Measurements from ENCODE around the gene TOMM20L. TPM values are rescaled to one million over a fixed set of nuclear protein-coding genes. Genes with fewer than 3 reads are reported as not detected.
A peak's percentile ranks its signal among the peaks of the same experiment; 100 is the strongest.

The TOMM20L gene
- total RNA-seq, 2 experiments from 2014 or later, result not detected

- ATAC-seq (peak; percentile 77), DNase-seq (peak; percentile 98)
- intact Hi-C loops (cut with DNase I, micrococcal nuclease), result loop anchor here (1.0 to 10.0 kb wide), 12 partner anchors 31 to 1821 kb away; partner anchors contain the start of genes ARID4A (in 2 of the 2), DAAM1 (in 2 of the 2), PSMA3 (in 2 of the 2) and ACTR10 (in 1 of the 2)
- Mint-ChIP-seq H3K27me3 (no peaks in the 10 kb centered on the region), H3K4me1 (peaks cover 45% of the 10 kb centered on the region), H3K4me3 (peak within 1 kb of the TSS; percentile 97), H3K9me3 (ENCODE audit: low read depth) (no peaks in the 10 kb centered on the region), H3K36me3 (ENCODE audit: low read depth) (peaks cover 22% of the 10 kb centered on the region), H3K27ac (peak within 1 kb of the TSS; percentile 99)
- POLR2A ChIA-PET, result interaction anchor here (0.5 to 2.3 kb wide), 6 partner anchors 129 to 1057 kb away, joined by 3 to 26 read pairs (median 4); partner anchors contain the start of genes ARID4A, JKAMP, L3HYPDH and PSMA3
- CTCF ChIA-PET, result interaction anchor here (0.6 to 2.2 kb wide), 5 partner anchors 10 to 188 kb away, joined by 3 to 10 read pairs (median 4); partner anchors contain the start of genes ARID4A and TOMM20L
Measured at GRCh38 chr14:58427281-58428117, 31.8 kb downstream of the TOMM20L start, which contains the start of the genes KIAA0586 and TIMM9. KIAA0586 (plus strand) TSS chr14:58427719; CDS start chr14:58428265, 546 bp downstream. TIMM9 (minus strand) TSS chr14:58427531; CDS start chr14:58411945, 15,586 bp downstream.

- H3K9me3 Mint-ChIP-seq (ENCODE audit: low read depth), result no peaks in the 10 kb centered on the region
- peak overlapping the region; percentile 97 for H3K4me3 Mint-ChIP-seq
- POLR2A ChIA-PET, result interaction anchor here (0.6 to 2.3 kb wide), 2 partner anchors 130 to 297 kb away, joined by 3 to 26 read pairs; partner anchors contain the start of gene ARID4A
- peaks cover 45% of the 10 kb centered on the region for H3K4me1 Mint-ChIP-seq
- peak; percentile 37 for DNase-seq
- intact Hi-C loops (cut with DNase I, micrococcal nuclease), result loop anchor here (5.0 to 10.0 kb wide), 3 partner anchors 231 to 1054 kb away; partner anchors contain the start of genes DAAM1 (in 1 of the 2), JKAMP (in 1 of the 2) and L3HYPDH (in 1 of the 2)
- H3K36me3 Mint-ChIP-seq (ENCODE audit: low read depth), result peaks cover 23% of the 10 kb centered on the region
- peak overlapping the region; percentile 99 for H3K27ac Mint-ChIP-seq
- ATAC-seq, result no peak
- no peaks in the 10 kb centered on the region for H3K27me3 Mint-ChIP-seq
- CTCF ChIA-PET, result interaction anchor here (1.0 to 2.2 kb wide), 3 partner anchors 11 to 130 kb away, joined by 3 to 10 read pairs (median 4); partner anchors contain the start of genes ARID4A and TOMM20L
Measured at GRCh38 chr14:58428118-58428683, 32.5 kb downstream of the TOMM20L start.

GRCh38 chr14:58430156-58430555, 34.4 kb downstream of the TOMM20L start:
- Mint-ChIP-seq H3K36me3 (ENCODE audit: low read depth) (peaks cover 23% of the 10 kb centered on the region), H3K4me3 (peak overlapping the region; percentile 97), H3K9me3 (ENCODE audit: low read depth) (no peaks in the 10 kb centered on the region), H3K27ac (peak overlapping the region; percentile 80), H3K27me3 (no peaks in the 10 kb centered on the region), H3K4me1 (peaks cover 35% of the 10 kb centered on the region)
- ChIA-PET POLR2A (interaction anchor here (0.9 to 1.8 kb wide), 2 partner anchors 31 to 132 kb away, joined by 3 to 14 read pairs; partner anchors contain the start of gene ARID4A), CTCF (interaction anchor here (0.9 to 1.0 kb wide), 2 partner anchors 13 to 32 kb away, joined by 3 read pairs; no protein-coding TSS in a partner anchor)
- ATAC-seq (peak; percentile 83), DNase-seq (peak; percentile 18)
- intact Hi-C loops (cut with DNase I, micrococcal nuclease), result loop anchor here (1.0 to 2.0 kb wide), 2 partner anchors 142 to 143 kb away; no protein-coding TSS in a partner anchor

GRCh38 chr14:58439476-58439875, 43.7 kb downstream of the TOMM20L start:
- H3K27me3 Mint-ChIP-seq, result no peaks in the 10 kb centered on the region
- DNase-seq (no peak), ATAC-seq (no peak)
- CTCF ChIA-PET, result no interaction called here
- H3K36me3 Mint-ChIP-seq (ENCODE audit: low read depth), result peaks cover 31% of the 10 kb centered on the region
- H3K27ac Mint-ChIP-seq, result no peak overlapping the region
- POLR2A ChIA-PET, result no interaction called here
- H3K9me3 Mint-ChIP-seq (ENCODE audit: low read depth), result no peaks in the 10 kb centered on the region
- intact Hi-C loops (cut with DNase I, micrococcal nuclease), result no loop called here
- H3K4me1 Mint-ChIP-seq, result peaks cover 2% of the 10 kb centered on the region
- no peak overlapping the region for H3K4me3 Mint-ChIP-seq

GRCh38 chr14:58444627-58445026, 48.9 kb downstream of the TOMM20L start:
- H3K36me3 Mint-ChIP-seq (ENCODE audit: low read depth), result peaks cover 11% of the 10 kb centered on the region

GRCh38 chr14:58455593-58456265, 60.0 kb downstream of the TOMM20L start:
- CTCF ChIA-PET, result interaction anchor here (1.0 kb wide), 1 partner anchor 28 kb away, joined by 3 read pairs; no protein-coding TSS in a partner anchor
- DNase-seq (no peak), ATAC-seq (no peak)
- Mint-ChIP-seq H3K4me1 (no peaks in the 10 kb centered on the region), H3K36me3 (ENCODE audit: low read depth) (peaks cover 28% of the 10 kb centered on the region), H3K27me3 (no peaks in the 10 kb centered on the region), H3K27ac (no peak overlapping the region), H3K9me3 (ENCODE audit: low read depth) (no peaks in the 10 kb centered on the region), H3K4me3 (no peak overlapping the region)
- intact Hi-C loops (cut with DNase I, micrococcal nuclease), result no loop called here
- POLR2A ChIA-PET, result no interaction called here

More at GRCh38 chr14:58444627-58445026, 48.9 kb downstream of the TOMM20L start:
- ATAC-seq, result no peak
- Mint-ChIP-seq H3K27ac (no peak overlapping the region), H3K9me3 (ENCODE audit: low read depth) (no peaks in the 10 kb centered on the region), H3K4me3 (no peak overlapping the region), H3K4me1 (no peaks in the 10 kb centered on the region), H3K27me3 (no peaks in the 10 kb centered on the region)
- ChIA-PET POLR2A (no interaction called here), CTCF (interaction anchor here (1.4 kb wide), 1 partner anchor 56 kb away, joined by 3 read pairs; no protein-coding TSS in a partner anchor)
- no peak for DNase-seq
- intact Hi-C loops (cut with DNase I, micrococcal nuclease), result no loop called here

Other genes starting within 250 kb of the TOMM20L start
- gene ARMH4, start 243.7 kb upstream of the TOMM20L start, total RNA-seq, result not detected
- 10 to 100 TPM; 31.2 to 32.3 TPM for gene ACTR10, start 195.8 kb upstream of the TOMM20L start, total RNA-seq
- 100 to 1,000 TPM; 342 to 425 TPM for gene PSMA3, start 151.1 kb upstream of the TOMM20L start, total RNA-seq
- 10 to 100 TPM; 20.3 to 25.3 TPM for gene ARID4A, start 97.4 kb upstream of the TOMM20L start, total RNA-seq
- 100 to 1,000 TPM in 1 of 2 experiments, 10 to 100 TPM in 1; 72.6 to 109 TPM for gene TIMM9, start 31.6 kb downstream of the TOMM20L start, total RNA-seq
- 10 to 100 TPM; 32.0 to 38.4 TPM for gene KIAA0586, start 31.8 kb downstream of the TOMM20L start, total RNA-seq
- gene DACT1, start 242.0 kb downstream of the TOMM20L start, total RNA-seq, result 1 to 10 TPM; 8.8 to 8.9 TPM

All from activated CD4-positive, alpha-beta T cell treated with anti-CD3 and anti-CD28 coated beads for 36 hours (primary cell).